Breast epithelium (tissue), 3 donors: Measurements from ENCODE around the gene FITM2.

Source experiments
- POLR2A ChIP-seq: fragments of 450-650 bp; IDR thresholded peaks from one replicate; pipeline ENCODE4 v1.6.1; 2016; ENCODE audit warnings: antibody characterized with exemption, mild to moderate bottlenecking, moderate library complexity
- TF ChIP-seq, protein P1 (sequence below), 3 donors: fragments of 450-650 bp; IDR thresholded peaks; one replicate each; pipeline ENCODE4 v1.5.1; 2016 to 2017; ENCODE audit warnings: antibody characterized with exemption in 3 of 3, mild to moderate bottlenecking in 3 of 3, moderate library complexity in 3 of 3

DNA sequence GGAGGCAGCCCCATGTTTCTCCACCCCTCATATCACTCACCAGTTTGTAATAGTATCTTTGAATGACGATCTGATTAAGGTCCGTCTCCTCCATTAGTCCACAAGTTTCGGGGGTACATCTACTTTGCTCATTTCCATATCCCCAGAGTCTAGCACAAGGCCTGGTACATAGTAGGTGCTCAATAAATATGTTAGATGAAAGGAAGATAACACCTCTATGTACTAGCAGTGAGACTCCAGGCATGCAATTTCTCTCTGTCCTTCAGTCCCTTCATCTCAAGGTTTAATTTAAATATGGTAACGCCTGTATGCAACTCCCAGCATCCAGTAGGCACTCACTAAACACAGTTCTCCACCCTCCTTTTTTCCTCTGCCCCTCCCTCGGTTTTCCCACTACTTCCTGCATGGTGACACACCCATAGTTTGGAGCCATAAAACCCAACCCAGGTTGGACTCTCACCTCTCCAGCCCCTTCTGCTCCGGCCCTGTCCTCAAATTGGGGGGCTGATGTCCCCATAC, 44.0 kb upstream of the FITM2 start:
- TF ChIP-seq, protein P1, sequence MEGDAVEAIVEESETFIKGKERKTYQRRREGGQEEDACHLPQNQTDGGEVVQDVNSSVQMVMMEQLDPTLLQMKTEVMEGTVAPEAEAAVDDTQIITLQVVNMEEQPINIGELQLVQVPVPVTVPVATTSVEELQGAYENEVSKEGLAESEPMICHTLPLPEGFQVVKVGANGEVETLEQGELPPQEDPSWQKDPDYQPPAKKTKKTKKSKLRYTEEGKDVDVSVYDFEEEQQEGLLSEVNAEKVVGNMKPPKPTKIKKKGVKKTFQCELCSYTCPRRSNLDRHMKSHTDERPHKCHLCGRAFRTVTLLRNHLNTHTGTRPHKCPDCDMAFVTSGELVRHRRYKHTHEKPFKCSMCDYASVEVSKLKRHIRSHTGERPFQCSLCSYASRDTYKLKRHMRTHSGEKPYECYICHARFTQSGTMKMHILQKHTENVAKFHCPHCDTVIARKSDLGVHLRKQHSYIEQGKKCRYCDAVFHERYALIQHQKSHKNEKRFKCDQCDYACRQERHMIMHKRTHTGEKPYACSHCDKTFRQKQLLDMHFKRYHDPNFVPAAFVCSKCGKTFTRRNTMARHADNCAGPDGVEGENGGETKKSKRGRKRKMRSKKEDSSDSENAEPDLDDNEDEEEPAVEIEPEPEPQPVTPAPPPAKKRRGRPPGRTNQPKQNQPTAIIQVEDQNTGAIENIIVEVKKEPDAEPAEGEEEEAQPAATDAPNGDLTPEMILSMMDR (IDR thresholded peaks at IDR 0.05): no peak
- no peak for TF ChIP-seq POLR2A
